HUES6 (cell line): ENCODE measurements around the gene ADTRP.

Experiments used
- H3K27ac ChIP-seq: 2 replicates; pipeline ENCODE4 v1.7.0; 2013; ENCODE audit warnings: low read depth, mild to moderate bottlenecking, low read length, inconsistent platforms
- H3K27me3 ChIP-seq: 2 replicates; pipeline ENCODE4 v1.6.1; 2013; ENCODE audit warnings: low read length; ENCODE audit not compliant: control insufficient read depth, insufficient read depth
- H3K36me3 ChIP-seq: 2 replicates; pipeline ENCODE4 v1.6.1; 2013; ENCODE audit warnings: low read length; ENCODE audit not compliant: control insufficient read depth, insufficient read depth
- H3K4me1 ChIP-seq: 2 replicates; pipeline ENCODE4 v1.6.1; 2013; ENCODE audit warnings: low read length; ENCODE audit not compliant: control insufficient read depth, insufficient read depth
- H3K4me3 ChIP-seq: 2 replicates; pipeline ENCODE4 v1.5.1; 2013; ENCODE audit warnings: low read depth, low read length
- H3K9ac ChIP-seq: one replicate; pipeline ENCODE4 v1.6.1; 2013; ENCODE audit warnings: mild to moderate bottlenecking, low read length
- H3K9me3 ChIP-seq: 2 replicates; pipeline ENCODE4 v1.6.1; 2013; ENCODE audit warnings: low read depth, low read length; ENCODE audit not compliant: control insufficient read depth, insufficient read depth

The ADTRP gene

DNA sequence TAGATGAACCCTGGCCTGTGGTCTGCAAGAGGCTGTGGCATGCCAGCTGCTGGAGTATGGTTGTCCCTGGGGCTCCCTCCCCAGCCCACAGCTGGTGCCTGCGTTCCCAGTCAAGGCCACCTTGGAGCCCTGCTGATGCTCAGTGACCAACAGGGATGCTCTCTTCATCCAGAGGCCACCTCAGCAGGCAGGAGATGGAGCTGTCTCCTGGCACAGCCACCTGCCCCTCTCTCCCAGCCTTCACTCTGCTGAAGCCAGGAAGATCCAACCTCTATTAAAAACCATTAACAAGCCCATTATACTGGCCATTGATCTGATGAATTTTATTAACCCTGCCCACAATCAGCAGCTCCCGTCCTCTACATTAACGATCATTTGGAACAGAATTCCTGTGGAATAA, 40.4 kb downstream of the ADTRP start:
- no peaks in the 10 kb centered on the region for H3K4me1 ChIP-seq
- no peak overlapping the region for H3K4me3 ChIP-seq
- no peaks in the 10 kb centered on the region for H3K36me3 ChIP-seq
- no peak overlapping the region for H3K27ac ChIP-seq
- no peak overlapping the region for H3K9ac ChIP-seq
- no peaks in the 10 kb centered on the region for H3K27me3 ChIP-seq
- no peaks in the 10 kb centered on the region for H3K9me3 ChIP-seq

DNA sequence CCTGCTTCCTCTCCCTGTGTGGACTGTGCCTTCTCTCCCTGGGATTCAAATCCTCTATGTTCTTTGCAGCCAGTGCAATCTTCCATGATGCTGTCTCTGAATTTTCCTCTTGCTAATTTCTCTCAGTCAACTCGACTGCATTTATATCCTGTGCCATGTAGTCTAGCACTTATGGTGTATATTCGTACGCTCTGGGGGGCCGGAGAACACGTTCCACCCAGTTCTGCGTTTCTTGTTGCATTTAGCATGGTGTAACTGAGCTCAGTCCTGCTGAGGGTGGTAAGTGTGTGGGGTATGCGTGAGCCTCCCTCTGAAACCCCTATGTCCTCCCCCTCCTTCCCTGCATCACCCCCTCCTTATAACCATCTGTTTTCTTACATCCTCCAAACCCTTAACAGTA, 42.0 kb downstream of the ADTRP start:
- Histone ChIP-seq H3K4me3 (no peak overlapping the region), H3K27ac (no peak overlapping the region)

DNA sequence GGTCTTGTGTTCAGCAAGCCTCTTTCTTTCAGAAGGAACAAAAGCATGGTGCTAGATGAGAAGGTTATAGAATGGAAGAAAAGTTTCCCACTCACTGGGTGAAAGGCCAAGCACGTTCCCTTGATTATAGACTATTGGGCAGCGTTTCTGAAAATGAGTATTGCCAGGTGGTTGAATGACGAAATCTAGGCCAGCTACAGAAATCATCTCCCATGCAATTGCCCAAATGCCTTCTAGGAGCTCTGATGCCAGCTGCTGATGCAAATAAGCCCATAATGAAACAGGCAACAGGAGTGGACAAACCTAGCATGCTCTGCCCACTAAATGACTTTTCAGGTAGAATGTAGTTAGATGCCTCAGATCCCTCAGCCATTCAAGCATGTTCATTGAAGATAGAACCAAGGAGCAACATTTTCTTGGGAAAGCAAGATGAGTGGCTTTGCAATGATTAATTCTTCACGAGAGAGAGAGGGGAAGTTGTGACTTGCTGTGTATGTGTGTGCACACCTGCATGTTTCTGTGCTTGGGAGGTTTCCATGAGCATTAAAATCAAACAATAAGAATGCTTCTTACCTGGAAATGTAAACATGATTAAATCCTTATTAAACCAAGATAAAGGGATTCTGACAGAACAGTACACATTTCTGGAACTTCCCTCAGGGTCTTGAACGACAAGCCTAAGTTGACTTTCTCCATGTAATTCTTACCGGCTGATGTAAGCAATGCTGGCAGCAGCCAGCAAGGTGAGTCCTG, 43.6 kb downstream of the ADTRP start:
- no peak overlapping the region for H3K27ac ChIP-seq
- no peaks in the 10 kb centered on the region for H3K9me3 ChIP-seq
- no peak overlapping the region for H3K9ac ChIP-seq
- H3K36me3 ChIP-seq = no peaks in the 10 kb centered on the region
- H3K4me1 ChIP-seq = no peaks in the 10 kb centered on the region
- H3K4me3 ChIP-seq = no peak overlapping the region
- no peaks in the 10 kb centered on the region for H3K27me3 ChIP-seq

More for the DNA sequence above, 42.0 kb downstream of the ADTRP start:
- Histone ChIP-seq H3K9me3 (no peaks in the 10 kb centered on the region), H3K27me3 (no peaks in the 10 kb centered on the region), H3K9ac (no peak overlapping the region), H3K4me1 (no peaks in the 10 kb centered on the region), H3K36me3 (no peaks in the 10 kb centered on the region)

DNA sequence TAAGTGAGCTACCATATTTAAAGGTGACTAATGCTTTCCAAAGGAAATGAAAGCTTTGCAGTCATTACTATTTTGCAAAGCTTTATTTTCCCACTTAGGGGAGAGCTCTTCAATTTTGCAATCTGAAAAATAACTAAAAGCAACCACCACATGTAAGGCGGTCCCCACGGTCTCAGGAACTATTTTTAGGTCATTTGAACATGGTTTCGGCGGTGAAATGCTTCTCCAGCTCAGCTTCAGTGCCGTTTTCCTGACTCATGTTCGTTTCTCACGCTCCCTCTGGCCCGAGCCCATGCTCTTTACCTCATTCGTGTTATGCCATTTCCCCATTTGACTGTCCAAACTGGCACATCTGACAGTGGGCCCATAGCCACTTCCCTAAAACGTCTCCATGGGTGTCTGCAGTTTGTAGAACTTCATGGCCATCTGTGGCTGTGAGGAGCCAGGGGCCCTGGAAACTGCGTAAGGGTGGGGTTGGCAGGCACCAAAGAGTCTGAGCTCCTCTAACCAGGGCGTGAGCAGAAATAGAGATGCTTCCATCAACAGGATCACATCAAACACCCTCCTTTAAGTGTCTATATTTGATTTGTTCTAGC, 46.5 kb downstream of the ADTRP start:
- Histone ChIP-seq H3K36me3 (no peaks in the 10 kb centered on the region), H3K27ac (no peak overlapping the region), H3K4me1 (no peaks in the 10 kb centered on the region), H3K4me3 (no peak overlapping the region), H3K9ac (no peak overlapping the region), H3K27me3 (no peaks in the 10 kb centered on the region), H3K9me3 (no peaks in the 10 kb centered on the region)

DNA sequence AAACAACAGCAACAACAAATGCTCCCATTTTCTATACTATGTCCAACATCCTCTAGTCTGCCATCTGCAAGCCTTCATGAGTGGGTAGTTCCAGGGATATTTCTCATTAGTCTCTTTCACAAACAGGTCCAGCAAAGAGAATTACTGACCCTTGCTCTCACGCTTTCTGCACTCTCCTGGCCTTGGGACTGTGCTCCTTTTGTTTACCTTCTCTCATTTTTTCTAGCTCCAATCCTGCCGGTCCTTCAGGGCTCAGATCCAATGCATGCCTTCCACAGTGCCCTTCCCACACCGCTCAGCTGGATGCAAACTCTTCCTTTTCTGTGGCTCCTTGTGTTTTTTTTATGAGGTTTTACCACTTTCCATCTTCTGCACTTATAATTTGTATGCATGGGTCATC, 47.2 kb downstream of the ADTRP start:
- H3K9ac ChIP-seq = no peak overlapping the region
- H3K4me3 ChIP-seq = no peak overlapping the region
- no peaks in the 10 kb centered on the region for H3K4me1 ChIP-seq
- H3K9me3 ChIP-seq = no peaks in the 10 kb centered on the region
- H3K27me3 ChIP-seq = no peaks in the 10 kb centered on the region
- H3K27ac ChIP-seq = no peak overlapping the region
- H3K36me3 ChIP-seq = no peaks in the 10 kb centered on the region

DNA sequence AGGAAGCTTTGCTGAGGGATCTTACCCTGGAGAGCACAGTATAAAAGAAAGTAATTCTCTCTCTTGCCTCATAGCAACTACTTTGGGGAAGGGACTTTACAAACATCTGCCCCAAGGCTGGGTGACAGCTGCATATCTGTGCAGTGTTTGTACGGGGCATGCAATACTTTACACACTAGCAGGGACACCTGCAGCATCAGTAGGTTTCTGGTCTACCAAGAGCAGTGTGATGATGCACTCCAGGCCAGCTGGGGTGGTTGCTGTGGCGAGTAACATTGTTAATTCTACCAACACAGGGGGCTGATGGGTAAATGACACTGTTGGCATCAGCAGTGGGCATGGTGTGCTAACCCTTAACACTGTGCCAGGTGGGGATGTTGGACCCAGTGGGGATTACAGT, 48.0 kb downstream of the ADTRP start:
- H3K4me1 ChIP-seq = no peaks in the 10 kb centered on the region
- H3K4me3 ChIP-seq = no peak overlapping the region
- no peak overlapping the region for H3K9ac ChIP-seq
- H3K9me3 ChIP-seq = no peaks in the 10 kb centered on the region
- no peaks in the 10 kb centered on the region for H3K36me3 ChIP-seq
- no peak overlapping the region for H3K27ac ChIP-seq
- H3K27me3 ChIP-seq = no peaks in the 10 kb centered on the region

- Histone ChIP-seq H3K9ac (no peak overlapping the region), H3K4me3 (no peak overlapping the region), H3K27ac (no peak overlapping the region), H3K4me1 (no peaks in the 10 kb centered on the region), H3K9me3 (no peaks in the 10 kb centered on the region), H3K27me3 (no peaks in the 10 kb centered on the region), H3K36me3 (no peaks in the 10 kb centered on the region)
These were observed 49.5 kb downstream of the ADTRP start for GRCh38 chr6:11729076-11729475.

GRCh38 chr6:11727998-11728961, 50.3 kb downstream of the ADTRP start:
- no peak overlapping the region for H3K27ac ChIP-seq
- no peaks in the 10 kb centered on the region for H3K4me1 ChIP-seq
- no peaks in the 10 kb centered on the region for H3K27me3 ChIP-seq
- no peaks in the 10 kb centered on the region for H3K9me3 ChIP-seq
- no peaks in the 10 kb centered on the region for H3K36me3 ChIP-seq
- no peak overlapping the region for H3K9ac ChIP-seq
- no peak overlapping the region for H3K4me3 ChIP-seq

GRCh38 chr6:11727346-11727997, 51.1 kb downstream of the ADTRP start:
- no peaks in the 10 kb centered on the region for H3K4me1 ChIP-seq
- H3K4me3 ChIP-seq = no peak overlapping the region
- no peaks in the 10 kb centered on the region for H3K36me3 ChIP-seq
- H3K9ac ChIP-seq = no peak overlapping the region
- no peaks in the 10 kb centered on the region for H3K27me3 ChIP-seq
- no peaks in the 10 kb centered on the region for H3K9me3 ChIP-seq
- H3K27ac ChIP-seq = no peak overlapping the region

GRCh38 chr6:11724286-11724685, 54.3 kb downstream of the ADTRP start:
- Histone ChIP-seq H3K27me3 (no peaks in the 10 kb centered on the region), H3K9ac (no peak overlapping the region), H3K36me3 (no peaks in the 10 kb centered on the region), H3K9me3 (no peaks in the 10 kb centered on the region), H3K27ac (no peak overlapping the region), H3K4me3 (no peak overlapping the region), H3K4me1 (no peaks in the 10 kb centered on the region)
